Thoracic aorta (tissue), 2 donors: ENCODE results near the gene CKAP2L. TPM values are rescaled to one million over a fixed set of nuclear protein-coding genes. Genes with fewer than 3 reads are reported as not detected.

Experiments
- ATAC-seq: fragments of 150-250 bp; one replicate; pipeline ENCODE4 v1.8.0; 2017; ENCODE audit warnings: low read depth; ENCODE audit not compliant: insufficient number of reproducible peaks, low FRiP score
- DNase-seq: peaks from one replicate; pipeline ENCODE4 v3.0.0-alpha.2; 2020; ENCODE audit warnings: low spot score
- H3K27ac ChIP-seq, 2 donors: fragments of 200-600 bp; sonication (generic); 1 replicate in 1 of 2; 2 replicates in 1 of 2; pipeline ENCODE4 v1.5.1; 2016; ENCODE audit warnings: mild to moderate bottlenecking in 2 of 2, moderate library complexity in 2 of 2
- H3K27me3 ChIP-seq: fragments of 200-600 bp; sonication (generic); replicated peaks from 2 replicates; pipeline ENCODE4 v1.6.0; 2016; ENCODE audit warnings: mild to moderate bottlenecking; ENCODE audit not compliant: insufficient read depth
- H3K36me3 ChIP-seq: fragments of 200-600 bp; sonication (generic); one replicate; pipeline ENCODE4 v1.5.1; 2016
- H3K4me1 ChIP-seq, 2 donors: fragments of 200-600 bp; sonication (generic); 1 replicate in 1 of 2; 2 replicates in 1 of 2; pipeline versions ENCODE4 v1.5.1 to v1.6.0; 2016; ENCODE audit warnings: low read depth in 2 of 2, mild to moderate bottlenecking in 1 of 2; ENCODE audit not compliant: control insufficient read depth in 1 of 2
- H3K4me3 ChIP-seq: fragments of 200-600 bp; sonication (generic); 2 replicates; pipeline ENCODE4 v1.5.1; 2016; ENCODE audit warnings: mild to moderate bottlenecking
- H3K9me3 ChIP-seq: fragments of 200-600 bp; sonication (generic); 2 replicates; pipeline ENCODE4 v1.5.1; 2016
- CTCF ChIP-seq: fragments of 200-600 bp; sonication (generic); IDR thresholded peaks from one replicate; pipeline ENCODE4 v1.5.1; 2019; ENCODE audit warnings: antibody characterized with exemption
- total RNA-seq, 2 donors: library from RNA; depleted of rRNA; stranded (reverse); fragments of >200 nt; gene quantifications; one replicate each; pipeline versions ENCODE4 v1.1.0 to v1.2.3, GENCODE V29; 2016

CKAP2L gene
- total RNA-seq, 2 donors from 2014 or later = 1.3 TPM; not detected in 1

- no peaks in the 10 kb centered on the region for H3K9me3 ChIP-seq
- no peaks in the 10 kb centered on the region for H3K27me3 ChIP-seq
- DNase-seq (no peak), ATAC-seq (no peak)
- H3K27ac ChIP-seq = no peak overlapping the region
- H3K4me3 ChIP-seq = no peak overlapping the region
- no peak for TF ChIP-seq CTCF
- no peaks in the 10 kb centered on the region for H3K36me3 ChIP-seq
- H3K4me1 ChIP-seq = no peaks in the 10 kb centered on the region
Observed at GRCh38 chr2:112706170-112706664, 58.2 kb downstream of the CKAP2L start.

- H3K9me3 ChIP-seq = no peaks in the 10 kb centered on the region
- ATAC-seq (no peak), DNase-seq (no peak)
- no peak overlapping the region for H3K27ac ChIP-seq
- no peaks in the 10 kb centered on the region for H3K27me3 ChIP-seq
- H3K36me3 ChIP-seq = no peaks in the 10 kb centered on the region
- no peak overlapping the region for H3K4me3 ChIP-seq
- H3K4me1 ChIP-seq = no peaks in the 10 kb centered on the region
- TF ChIP-seq CTCF = no peak
Observed at GRCh38 chr2:112705575-112705974, 58.8 kb downstream of the CKAP2L start.

DNA sequence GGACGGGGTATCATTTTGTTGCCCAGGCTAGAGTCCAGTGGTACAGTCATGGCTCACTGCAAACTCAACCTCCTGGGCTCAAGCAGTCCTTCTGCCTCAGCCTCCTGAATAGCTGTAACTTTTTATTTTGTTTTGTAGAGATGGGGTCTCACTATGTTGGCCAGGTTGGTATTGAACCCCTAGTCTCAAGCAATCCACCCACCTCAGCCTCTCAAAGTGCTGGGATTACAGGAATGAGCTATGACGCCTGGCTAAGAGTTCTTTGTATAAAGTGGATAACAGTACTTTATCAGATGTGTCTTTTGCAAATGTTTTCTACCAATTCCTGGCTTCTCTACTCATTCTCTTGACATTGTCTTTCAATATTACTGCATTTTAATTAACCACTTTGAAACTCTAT is 60.7 kb downstream of the CKAP2L start:
- no peaks in the 10 kb centered on the region for H3K4me1 ChIP-seq
- ATAC-seq (no peak), DNase-seq (no peak)
- no peaks in the 10 kb centered on the region for H3K27me3 ChIP-seq
- H3K9me3 ChIP-seq = no peaks in the 10 kb centered on the region
- no peak overlapping the region for H3K4me3 ChIP-seq
- no peaks in the 10 kb centered on the region for H3K36me3 ChIP-seq
- no peak for TF ChIP-seq CTCF
- H3K27ac ChIP-seq = no peak overlapping the region

- H3K36me3 ChIP-seq = no peaks in the 10 kb centered on the region
- H3K27me3 ChIP-seq = no peaks in the 10 kb centered on the region
- no peak overlapping the region for H3K27ac ChIP-seq
- no peak for ATAC-seq
- TF ChIP-seq CTCF = no peak
- H3K4me3 ChIP-seq = no peak overlapping the region
- H3K4me1 ChIP-seq = no peaks in the 10 kb centered on the region
- no peak for DNase-seq
- H3K9me3 ChIP-seq = no peaks in the 10 kb centered on the region
Observed at GRCh38 chr2:112701052-112701451, 63.4 kb downstream of the CKAP2L start.

DNA sequence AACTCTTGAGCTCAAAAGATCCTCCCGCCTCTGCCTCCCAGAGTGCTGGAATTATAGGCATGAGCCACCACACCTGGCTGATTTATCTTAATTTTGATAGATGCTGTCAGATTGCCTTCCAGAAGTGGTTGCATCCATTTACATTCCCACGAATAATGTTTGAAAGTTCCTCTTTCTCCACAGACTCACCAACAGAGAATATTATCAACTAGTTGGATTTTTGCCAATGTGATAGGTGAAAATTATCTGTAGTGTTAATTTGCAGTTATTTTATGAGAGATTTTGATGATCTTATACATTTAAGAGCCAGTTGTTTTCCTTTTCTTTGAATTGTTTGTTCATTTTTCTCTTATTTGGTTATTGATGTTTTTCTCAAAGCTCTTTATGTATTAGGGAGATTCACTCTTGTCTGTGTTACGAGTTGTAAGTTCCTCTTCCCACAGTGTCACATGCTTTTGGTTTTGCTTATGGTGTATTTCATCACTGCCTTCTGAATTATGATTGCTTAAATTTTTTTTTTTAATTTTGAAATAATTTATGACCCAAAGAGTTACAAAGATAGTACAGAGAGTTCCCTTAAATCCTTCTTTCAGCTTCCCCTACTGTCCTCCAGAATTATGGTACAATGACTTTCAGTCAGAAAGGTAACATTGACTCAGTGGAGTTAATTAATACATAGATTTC is 64.3 kb downstream of the CKAP2L start:
- no peak for DNase-seq
- H3K4me1 ChIP-seq = no peaks in the 10 kb centered on the region
- no peak for ATAC-seq
- TF ChIP-seq CTCF = no peak
- no peaks in the 10 kb centered on the region for H3K36me3 ChIP-seq
- no peak overlapping the region for H3K27ac ChIP-seq
- no peak overlapping the region for H3K4me3 ChIP-seq
- H3K27me3 ChIP-seq = no peaks in the 10 kb centered on the region
- H3K9me3 ChIP-seq = no peaks in the 10 kb centered on the region
